ENCODE data around the gene USH1G.

Gene USH1G

GRCh38 chr17:74898376-74898946, 24.6 kb downstream of the USH1G start:
- no peak overlapping the region for H3K4me3 ChIP-seq (ENCODE audit: low read depth, low read length)
- no peak for TF ChIP-seq CTCF (IDR thresholded peaks at IDR 0.05; ENCODE audit: low read depth, low read length)

GRCh38 chr17:74893936-74894671, 29.0 kb downstream of the USH1G start:
- no peak overlapping the region for H3K4me3 ChIP-seq (ENCODE audit: low read depth, low read length)
- TF ChIP-seq CTCF (IDR thresholded peaks at IDR 0.05; ENCODE audit: low read depth, low read length) = no peak

GRCh38 chr17:74892974-74893911, 29.8 kb downstream of the USH1G start, which contains the start of gene FADS6:
TSS of gene FADS6 (minus strand) at chr17:74893633. CDS start at chr17:74893595, 38 bp downstream.
- no peak for TF ChIP-seq CTCF (IDR thresholded peaks at IDR 0.05; ENCODE audit: low read depth, low read length)
- no peak within 1 kb of the TSS for H3K4me3 ChIP-seq (ENCODE audit: low read depth, low read length)

- H3K4me3 ChIP-seq (ENCODE audit: low read depth, low read length) = no peak overlapping the region
- no peak for TF ChIP-seq CTCF (IDR thresholded peaks at IDR 0.05; ENCODE audit: low read depth, low read length)
Observed at GRCh38 chr17:74892013-74892841, 30.8 kb downstream of the USH1G start.

- no peak overlapping the region for H3K4me3 ChIP-seq (ENCODE audit: low read depth, low read length)
- no peak for TF ChIP-seq CTCF (IDR thresholded peaks at IDR 0.05; ENCODE audit: low read depth, low read length)
Observed at GRCh38 chr17:74890554-74890953, 32.5 kb downstream of the USH1G start.

GRCh38 chr17:74888469-74888868, 34.6 kb downstream of the USH1G start:
- no peak for TF ChIP-seq CTCF (IDR thresholded peaks at IDR 0.05; ENCODE audit: low read depth, low read length)
- H3K4me3 ChIP-seq (ENCODE audit: low read depth, low read length) = no peak overlapping the region

All from WI38 (cell line).